Motor neuron (in vitro differentiated cells): ENCODE results near the gene PRKN. TPM values are rescaled to one million over a fixed set of nuclear protein-coding genes. Genes with fewer than 3 reads are reported as not detected.

Source experiments
- ATAC-seq, 8 experiments: fragments of 200-7000 bp; cut with Tn5 transposase; replicated peaks in 6 of 8; 2 replicates each; pipeline ENCODE4 v1.8.0; 2021; ENCODE audit warnings: mild to moderate bottlenecking in 8 of 8, moderate library complexity in 8 of 8
- H3K27ac ChIP-seq, 2 donors: fragments of 250-450 bp; sonication (Bioruptor Pico); 2 replicates each; pipeline ENCODE4 v1.9.0; 2021; ENCODE audit warnings: antibody characterized with exemption in 2 of 2, mild to moderate bottlenecking in 2 of 2, moderate library complexity in 1 of 2
- H3K4me1 ChIP-seq, 2 donors: fragments of 250-450 bp; sonication (Bioruptor Pico); replicated peaks in 1 of 2; 2 replicates each; pipeline ENCODE4 v1.6.1; 2021; ENCODE audit warnings: antibody characterized with exemption in 2 of 2, mild to moderate bottlenecking in 2 of 2, moderate library complexity in 1 of 2
- H3K4me3 ChIP-seq, 5 donors: fragments of 250-450 bp; sonication (Bioruptor Pico); 2 replicates each; pipeline ENCODE4 v1.9.0; 2021; ENCODE audit warnings: antibody characterized with exemption in 5 of 5, mild to moderate bottlenecking in 5 of 5, moderate library complexity in 4 of 5
- WGBS, 10 experiments: fragments of 450-650 bp; shearing (Covaris generic); methylation state at CpG; one replicate each; pipeline ENCODE4 v1.0.0; 2022; 5-methylcytosine and 5-hydroxymethylcytosine counted together
- in situ Hi-C, 9 experiments: fragments of 400-800 bp; cut with MboI; loops; one replicate each; pipeline ENCODE4 v1.15.0; 2021; ENCODE audit warnings: low sequenced_read_pairs in 9 of 9, low pct_unique_long_range_greater_than_20kb in 2 of 9; ENCODE audit not compliant: unreplicated experiment in 9 of 9
- total RNA-seq, 8 experiments: library from RNA; unstranded; fragments of 300-600 nt; gene quantifications; 2 replicates each; pipeline versions ENCODE4 v1.2.3 to v1.2.4, GENCODE V29; 2022

Gene PRKN
- total RNA-seq, 8 experiments from 2014 or later, result 0.71 to 8.1 (median 2.9) TPM

DNA sequence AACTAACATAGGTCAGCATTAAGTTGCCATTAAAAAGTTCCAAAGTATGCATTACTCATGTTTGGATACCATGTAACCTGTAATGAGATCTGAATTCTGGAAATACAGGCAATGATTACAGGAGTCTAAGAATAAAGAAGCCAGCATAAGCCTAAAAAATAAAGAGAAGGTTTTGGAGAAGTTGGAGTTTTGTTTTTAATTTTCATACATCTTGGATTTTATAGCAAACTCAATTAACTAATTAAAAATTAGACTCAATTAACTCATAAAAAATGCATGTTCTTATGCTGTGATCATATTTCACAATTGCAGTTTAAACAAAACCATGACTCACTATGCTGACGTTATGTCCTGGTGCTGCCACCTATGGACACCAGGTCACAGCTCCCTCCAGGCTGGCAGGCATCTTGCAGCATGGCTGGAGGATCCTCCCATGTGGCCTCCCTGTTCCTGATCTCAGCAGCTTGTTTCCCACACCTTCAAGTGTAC is 804.9 kb downstream of the PRKN start:
- peak; percentile 79 to 98 (median 93) for ATAC-seq
- H3K27ac ChIP-seq, result no peak overlapping the region
- 0 to 40% (median 15%) methylated on average over 1 of the region's 1 CpG; no CpG with 5 or more reads in 6 of the 10 experiments for WGBS, 10 experiments

GRCh38 chr6:161921602-161922395 is 805.8 kb downstream of the PRKN start:
- Histone ChIP-seq H3K4me3 (no peak overlapping the region), H3K27ac (no peak overlapping the region), H3K4me1 (peaks cover 5 to 6% of the 10 kb centered on the region in 2 donors)
- no peak for ATAC-seq
- WGBS, 10 experiments, result 0 to 100% (median 40%) methylated on average over 1 to 3 of the region's 3 CpGs; no CpG with 5 or more reads in 1 of the 10 experiments
- in situ Hi-C loops, result no loop called here

More for the DNA sequence above, 804.9 kb downstream of the PRKN start:
- in situ Hi-C loops, result no loop called here
- Histone ChIP-seq H3K4me3 (no peak overlapping the region), H3K4me1 (peaks cover 5% of the 10 kb centered on the region in 2 donors)

- H3K4me1 ChIP-seq, result peaks cover 5 to 6% of the 10 kb centered on the region in 2 donors
- in situ Hi-C loops, result no loop called here
- H3K27ac ChIP-seq, result no peak overlapping the region
- H3K4me3 ChIP-seq, result no peak overlapping the region
- ATAC-seq, result no peak
- 0 to 93% (median 83%) methylated on average over 1 to 2 of the region's 2 CpGs; no CpG with 5 or more reads in 5 of the 10 experiments for WGBS, 10 experiments
Observed at GRCh38 chr6:161919691-161920090, 807.9 kb downstream of the PRKN start.

- no peak for ATAC-seq
- H3K4me1 ChIP-seq, result peaks cover 5 to 6% of the 10 kb centered on the region in 2 donors
- no peak overlapping the region for H3K4me3 ChIP-seq
- no peak overlapping the region for H3K27ac ChIP-seq
- in situ Hi-C loops, result no loop called here
- WGBS, 10 experiments, result 46 to 100% (median 80%) methylated on average over 1 to 14 of the region's 15 CpGs
Observed at GRCh38 chr6:161918628-161919205, 808.8 kb downstream of the PRKN start.

DNA sequence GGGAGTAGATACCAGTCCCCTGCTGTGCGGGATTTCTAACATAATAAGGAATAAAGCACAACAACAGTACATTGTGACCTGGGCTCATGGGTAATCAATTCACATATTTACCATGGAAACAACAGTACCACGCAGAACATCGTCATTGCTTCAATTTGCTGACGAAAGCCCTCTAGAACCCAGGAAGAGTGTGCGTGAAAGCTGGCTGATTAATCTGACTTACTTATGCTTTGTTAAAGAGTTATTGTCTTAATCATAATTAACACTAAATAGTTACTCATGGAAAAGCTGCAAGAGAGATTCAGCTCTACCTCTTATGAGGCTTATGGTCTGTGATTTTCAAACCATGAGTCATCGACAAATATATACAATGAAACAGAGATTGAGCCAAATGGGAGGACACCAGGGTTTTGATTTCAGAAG is 809.4 kb downstream of the PRKN start:
- peaks cover 5 to 6% of the 10 kb centered on the region in 2 donors for H3K4me1 ChIP-seq
- no peak overlapping the region for H3K27ac ChIP-seq
- in situ Hi-C loops, result no loop called here
- ATAC-seq, result peak in 3 of 8 experiments; percentile 27 to 55 (median 45)
- H3K4me3 ChIP-seq, result no peak overlapping the region
- WGBS, 10 experiments, result 36 to 96% (median 79%) methylated on average over 3 to 6 of the region's 6 CpGs; no CpG with 5 or more reads in 2 of the 10 experiments

- peaks cover 3 to 5% of the 10 kb centered on the region in 2 donors for H3K4me1 ChIP-seq
- ATAC-seq, result peak in 3 of 8 experiments; percentile 56 to 75 (median 58)
- WGBS, 10 experiments, result 30 to 77% (median 62%) methylated on average over 2 to 4 of the region's 4 CpGs; no CpG with 5 or more reads in 5 of the 10 experiments
- in situ Hi-C loops, result no loop called here
- no peak overlapping the region for H3K27ac ChIP-seq
- H3K4me3 ChIP-seq, result no peak overlapping the region
Observed at GRCh38 chr6:161917645-161918044, 809.9 kb downstream of the PRKN start.

DNA sequence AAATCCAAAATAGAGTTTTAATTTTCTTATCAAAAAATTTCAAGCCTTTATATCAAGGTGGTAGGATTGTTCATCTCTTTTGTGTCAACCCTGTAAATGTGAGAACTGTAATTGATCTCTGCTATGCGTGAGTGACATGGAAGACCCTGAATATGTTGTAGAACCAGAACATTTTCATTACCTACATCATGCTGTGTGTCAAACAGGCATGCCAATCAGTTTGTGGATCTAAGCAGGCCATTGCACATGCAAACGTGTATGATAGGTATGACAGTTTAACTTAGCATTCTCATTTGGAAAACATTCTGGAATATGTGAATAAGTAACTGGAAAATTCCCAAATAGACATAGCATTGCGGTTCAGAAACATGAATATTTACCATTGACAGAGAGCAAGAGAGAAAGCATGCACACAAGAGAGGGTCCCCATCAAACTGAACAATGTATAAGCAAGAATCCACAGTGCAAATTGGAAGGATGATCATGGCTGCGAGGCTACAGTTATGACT is 812.1 kb downstream of the PRKN start:
- Histone ChIP-seq H3K27ac (no peak overlapping the region), H3K4me3 (no peak overlapping the region), H3K4me1 (peaks cover 3 to 5% of the 10 kb centered on the region in 2 donors)
- in situ Hi-C loops, result no loop called here
- peak in 1 of 8 experiments; percentile 29 for ATAC-seq
- WGBS, 10 experiments, result 19 to 100% (median 92%) methylated on average over 1 to 4 of the region's 4 CpGs

DNA sequence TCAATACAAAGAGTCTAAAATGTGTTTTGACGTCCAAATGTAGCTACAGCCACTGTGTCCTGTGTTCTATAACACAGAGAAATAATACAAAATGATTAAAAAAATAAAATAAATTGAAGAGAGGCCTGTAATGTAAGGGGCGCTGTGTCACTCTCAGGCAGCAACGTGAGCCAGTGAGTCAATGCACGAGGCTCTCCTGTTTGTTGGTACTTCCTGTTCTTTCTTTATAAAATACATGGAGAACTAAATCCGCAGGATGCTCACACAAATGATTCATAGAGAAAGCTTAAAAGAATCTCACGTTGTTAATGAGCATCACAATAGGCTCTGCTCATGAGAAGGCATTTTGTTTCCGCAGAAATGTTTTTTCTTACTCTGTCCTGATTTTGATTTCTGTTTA is 818.7 kb downstream of the PRKN start:
- Histone ChIP-seq H3K4me3 (no peak overlapping the region), H3K27ac (no peak overlapping the region), H3K4me1 (no peaks in the 10 kb centered on the region)
- no peak for ATAC-seq
- in situ Hi-C loops, result no loop called here
- WGBS, 10 experiments, result 43 to 69% (median 62%) methylated on average over 2 to 7 of the region's 7 CpGs

DNA sequence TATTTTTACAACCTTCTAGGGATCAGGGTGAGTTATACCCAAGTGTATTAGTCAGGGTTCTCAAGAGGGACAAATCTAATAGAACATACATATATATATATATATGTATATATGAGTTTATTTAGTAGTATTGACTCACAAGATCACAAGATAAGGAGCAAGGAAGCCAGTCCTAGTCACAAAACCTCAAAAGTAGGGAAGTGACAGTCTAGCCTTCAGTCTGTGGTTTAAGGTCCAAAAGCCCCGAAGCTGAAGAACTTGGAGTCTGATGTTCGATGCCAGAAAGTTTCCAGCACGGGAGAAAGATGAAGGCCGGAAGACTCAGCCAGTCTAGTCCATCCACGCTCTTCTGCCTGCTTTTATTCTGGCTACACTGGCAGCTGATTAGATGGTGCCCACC is 821.0 kb downstream of the PRKN start:
- ATAC-seq, result no peak
- Histone ChIP-seq H3K4me3 (no peak overlapping the region), H3K4me1 (peaks cover 6% of the 10 kb centered on the region in 2 donors), H3K27ac (no peak overlapping the region)
- WGBS, 10 experiments, result 35 to 100% (median 63%) methylated on average over 1 to 5 of the region's 5 CpGs; no CpG with 5 or more reads in 5 of the 10 experiments
- in situ Hi-C loops, result no loop called here

- in situ Hi-C loops, result no loop called here
- peaks cover 6 to 9% of the 10 kb centered on the region in 2 donors for H3K4me1 ChIP-seq
- no peak overlapping the region for H3K27ac ChIP-seq
- peak in 2 of 8 experiments; percentile 24 to 50 for ATAC-seq
- H3K4me3 ChIP-seq, result no peak overlapping the region
- 20 to 100% (median 92%) methylated on average over 1 to 2 of the region's 2 CpGs; no CpG with 5 or more reads in 1 of the 10 experiments for WGBS, 10 experiments
Observed at GRCh38 chr6:161903584-161904212, 823.9 kb downstream of the PRKN start.

DNA sequence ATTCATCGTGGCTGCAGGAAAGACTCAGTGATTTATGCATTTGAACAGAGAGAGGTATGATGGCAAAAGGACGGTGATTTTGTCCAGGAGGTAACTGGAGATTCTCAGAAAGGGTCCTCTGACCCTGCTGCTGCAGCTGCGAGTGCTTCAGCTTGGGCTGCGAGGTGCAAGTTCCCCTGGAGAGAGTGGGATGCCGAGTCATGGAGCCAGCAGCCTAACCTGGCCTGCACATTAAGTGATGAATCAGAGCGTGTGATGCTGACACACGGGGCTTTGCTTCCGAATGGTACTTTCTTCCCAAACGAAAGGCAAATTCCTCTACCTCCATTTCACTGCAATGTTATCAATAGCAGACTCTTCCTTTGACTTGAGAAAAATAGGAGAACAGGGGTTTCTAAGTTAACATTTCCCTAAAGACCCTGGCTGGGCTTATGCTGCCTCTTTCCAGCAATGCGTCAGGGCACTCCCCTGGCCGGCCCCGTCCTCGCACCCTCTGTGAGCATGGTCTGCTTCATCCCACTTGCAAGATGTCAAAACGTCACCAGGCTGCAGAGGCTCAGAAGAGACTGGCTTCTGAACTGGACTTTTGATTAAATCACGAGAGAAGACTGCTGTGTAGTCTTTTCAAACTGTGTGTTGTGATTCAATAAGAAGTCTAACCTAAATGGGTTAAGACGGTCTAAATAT is 825.7 kb downstream of the PRKN start:
- peaks cover 6 to 9% of the 10 kb centered on the region in 2 donors for H3K4me1 ChIP-seq
- H3K27ac ChIP-seq, result peak overlapping the region in 1 of 2 donors; percentile 46
- ATAC-seq, result peak in 5 of 8 experiments; percentile 77 to 92 (median 79)
- 25 to 100% (median 61%) methylated on average over 1 to 14 of the region's 16 CpGs; no CpG with 5 or more reads in 1 of the 10 experiments for WGBS, 10 experiments
- in situ Hi-C loops, result no loop called here
- no peak overlapping the region for H3K4me3 ChIP-seq

GRCh38 chr6:161894436-161894835 is 833.1 kb downstream of the PRKN start:
- H3K27ac ChIP-seq, result no peak overlapping the region
- ATAC-seq, result no peak
- no peak overlapping the region for H3K4me3 ChIP-seq
- in situ Hi-C loops, result no loop called here
- H3K4me1 ChIP-seq, result peaks cover 20 to 21% of the 10 kb centered on the region in 2 donors
- 35 to 96% (median 83%) methylated on average over 2 to 6 of the region's 6 CpGs; no CpG with 5 or more reads in 1 of the 10 experiments for WGBS, 10 experiments
